ENCODE measurements around the gene RGS10.
A peak's percentile ranks its signal among the peaks of the same experiment; 100 is the strongest.

The RGS10 gene

DNA sequence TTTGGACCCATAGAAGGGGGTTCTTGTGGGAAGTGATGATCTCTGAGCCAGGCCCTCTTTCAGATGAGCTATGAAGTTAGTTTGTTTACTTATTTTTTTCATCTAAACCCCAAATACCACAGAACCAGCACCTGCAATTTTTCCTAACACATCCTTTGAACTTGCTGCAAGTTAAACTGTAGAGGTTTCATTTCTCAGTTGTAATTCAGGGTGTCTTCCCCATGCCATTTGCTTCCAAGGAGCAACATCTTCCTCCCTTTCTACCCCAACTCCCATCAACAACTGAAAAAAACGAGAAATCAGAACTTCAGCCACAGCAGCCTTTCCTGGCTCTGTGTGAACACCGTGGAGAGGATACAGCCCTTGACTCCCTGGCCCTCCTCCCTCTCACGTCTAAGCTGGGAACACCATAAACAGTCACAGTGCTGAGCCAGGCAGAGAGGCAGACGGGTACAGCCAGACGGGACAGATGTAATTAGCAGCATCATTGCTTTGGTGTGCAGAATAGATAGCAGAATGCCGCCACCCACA lies 63.6 kb downstream of the RGS10 start:
- ChIA-PET CTCF (interaction anchor here (0.7 to 7.2 kb wide), 5 partner anchors 10 to 280 kb away, joined by 3 to 57 read pairs (median 7); no protein-coding TSS in a partner anchor), POLR2A (no interaction called here)
- TF ChIP-seq, protein P1, sequence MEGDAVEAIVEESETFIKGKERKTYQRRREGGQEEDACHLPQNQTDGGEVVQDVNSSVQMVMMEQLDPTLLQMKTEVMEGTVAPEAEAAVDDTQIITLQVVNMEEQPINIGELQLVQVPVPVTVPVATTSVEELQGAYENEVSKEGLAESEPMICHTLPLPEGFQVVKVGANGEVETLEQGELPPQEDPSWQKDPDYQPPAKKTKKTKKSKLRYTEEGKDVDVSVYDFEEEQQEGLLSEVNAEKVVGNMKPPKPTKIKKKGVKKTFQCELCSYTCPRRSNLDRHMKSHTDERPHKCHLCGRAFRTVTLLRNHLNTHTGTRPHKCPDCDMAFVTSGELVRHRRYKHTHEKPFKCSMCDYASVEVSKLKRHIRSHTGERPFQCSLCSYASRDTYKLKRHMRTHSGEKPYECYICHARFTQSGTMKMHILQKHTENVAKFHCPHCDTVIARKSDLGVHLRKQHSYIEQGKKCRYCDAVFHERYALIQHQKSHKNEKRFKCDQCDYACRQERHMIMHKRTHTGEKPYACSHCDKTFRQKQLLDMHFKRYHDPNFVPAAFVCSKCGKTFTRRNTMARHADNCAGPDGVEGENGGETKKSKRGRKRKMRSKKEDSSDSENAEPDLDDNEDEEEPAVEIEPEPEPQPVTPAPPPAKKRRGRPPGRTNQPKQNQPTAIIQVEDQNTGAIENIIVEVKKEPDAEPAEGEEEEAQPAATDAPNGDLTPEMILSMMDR (IDR thresholded peaks at IDR 0.05; ENCODE audit: control extremely low read depth, extremely low read depth, low read depth, missing control alignments) = no peak
- DNase-seq (ENCODE audit: extremely low spot score) = no peak

DNA sequence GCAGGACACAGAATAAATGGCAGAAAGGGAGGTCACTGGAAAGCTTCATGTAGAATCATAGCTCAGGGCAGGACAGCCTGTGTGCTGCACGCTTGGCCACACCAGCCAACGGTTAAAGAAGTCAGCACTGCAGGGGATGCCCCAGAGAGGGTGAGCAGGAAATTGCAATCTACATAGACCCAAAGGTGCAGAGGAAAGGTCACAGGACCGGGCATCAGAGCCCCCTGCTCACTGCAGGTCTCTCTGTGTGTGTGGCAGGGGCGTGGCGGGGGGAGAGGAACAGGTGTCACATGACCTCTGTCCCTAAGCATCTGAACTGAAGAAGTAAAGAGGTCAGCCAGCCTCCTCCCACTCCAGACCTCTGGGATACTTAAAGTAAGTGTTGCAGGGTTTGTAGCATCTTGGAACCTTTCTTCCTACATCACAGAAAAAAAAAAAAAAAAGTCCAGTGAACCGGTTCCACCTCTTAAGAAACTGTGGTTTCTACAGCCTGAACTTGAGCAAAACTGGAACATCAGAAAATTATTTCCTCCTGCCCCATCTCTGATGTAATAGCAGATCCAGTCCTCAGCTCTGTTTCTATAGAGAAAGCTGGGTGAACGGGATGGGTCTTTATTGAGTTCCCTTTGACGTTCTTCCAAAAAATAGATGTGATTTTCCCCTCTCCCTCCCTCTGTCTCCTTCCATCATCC lies 64.3 kb downstream of the RGS10 start:
- ChIA-PET CTCF (interaction anchor here (0.7 to 7.2 kb wide), 5 partner anchors 10 to 279 kb away, joined by 3 to 57 read pairs (median 7); no protein-coding TSS in a partner anchor), POLR2A (interaction anchor here (0.7 kb wide), 1 partner anchor 40 kb away, joined by 3 read pairs; no protein-coding TSS in a partner anchor)
- DNase-seq (ENCODE audit: extremely low spot score) = peak; percentile 59
- TF ChIP-seq, protein P1 (IDR thresholded peaks at IDR 0.05; ENCODE audit: control extremely low read depth, extremely low read depth, low read depth, missing control alignments) = peak; percentile 3

DNA sequence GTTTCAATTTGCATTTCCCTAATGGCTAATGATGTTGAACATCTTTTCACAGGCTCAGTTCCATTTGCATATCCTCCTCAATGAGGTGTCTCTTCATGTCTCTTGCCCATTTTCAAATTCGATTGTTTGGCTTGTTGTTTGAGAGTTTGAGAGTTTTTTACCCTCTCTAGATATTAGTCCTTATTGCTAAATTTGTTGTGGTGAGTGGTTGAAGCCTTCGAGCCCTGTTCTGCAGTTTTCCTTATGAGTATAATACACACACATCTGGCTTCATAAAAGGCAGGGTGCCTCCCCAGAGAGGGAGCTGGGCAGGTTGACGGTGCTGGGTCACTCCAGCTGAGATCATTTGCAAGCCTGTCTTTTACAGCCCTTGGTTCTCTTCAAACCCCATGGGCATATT lies 65.1 kb downstream of the RGS10 start:
- TF ChIP-seq, protein P1 (IDR thresholded peaks at IDR 0.05; ENCODE audit: control extremely low read depth, extremely low read depth, low read depth, missing control alignments) = no peak
- DNase-seq (ENCODE audit: extremely low spot score) = no peak
- ChIA-PET POLR2A (interaction anchor here (0.7 kb wide), 1 partner anchor 41 kb away, joined by 3 read pairs; no protein-coding TSS in a partner anchor), CTCF (interaction anchor here (1.3 to 7.2 kb wide), 4 partner anchors 11 to 279 kb away, joined by 3 to 57 read pairs (median 8); no protein-coding TSS in a partner anchor)

DNA sequence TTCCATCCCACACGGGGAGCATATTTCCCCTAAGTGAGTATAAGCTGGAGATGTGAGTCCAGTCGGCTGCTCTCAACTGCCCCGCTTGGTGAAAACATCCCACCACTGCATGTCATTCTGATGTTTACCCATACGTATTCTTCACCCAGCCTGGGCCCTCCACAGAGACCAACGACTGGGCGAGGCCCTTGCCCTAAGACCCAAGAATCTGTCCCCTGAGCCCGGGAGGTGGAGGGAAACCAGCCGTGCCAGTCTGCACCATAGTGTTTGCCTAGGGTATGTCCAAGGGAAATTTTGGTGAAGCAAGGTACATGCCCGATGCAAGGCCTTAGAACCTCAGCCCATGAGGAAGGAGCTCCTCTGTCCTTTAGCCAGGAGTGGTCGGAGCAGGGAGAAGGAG lies 67.9 kb downstream of the RGS10 start:
- TF ChIP-seq, protein P1 (IDR thresholded peaks at IDR 0.05; ENCODE audit: control extremely low read depth, extremely low read depth, low read depth, missing control alignments) = no peak
- ChIA-PET POLR2A (no interaction called here), CTCF (no interaction called here)
- no peak for DNase-seq (ENCODE audit: extremely low spot score)

DNA sequence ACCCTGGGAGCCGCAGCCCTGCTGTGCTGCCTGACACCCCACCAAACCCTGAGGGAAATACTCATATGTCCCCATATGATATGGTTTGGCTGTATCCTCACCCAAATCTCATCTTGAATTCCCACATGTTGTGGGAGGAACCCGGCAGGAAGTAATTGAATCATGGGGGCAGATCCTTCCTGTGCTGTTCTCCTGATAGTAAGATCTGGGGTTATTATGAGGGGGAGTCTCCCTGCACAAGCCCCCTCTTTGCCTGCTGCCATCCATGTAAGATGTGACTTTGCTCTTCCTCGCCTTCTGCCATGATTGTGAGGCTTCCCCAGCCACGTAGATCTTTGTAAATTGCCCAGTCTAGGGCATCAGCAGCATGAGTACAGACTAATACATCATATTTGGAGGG lies 68.7 kb downstream of the RGS10 start:
- CTCF ChIA-PET = interaction anchor here (3.0 kb wide), 1 partner anchor 16 kb away, joined by 14 read pairs; no protein-coding TSS in a partner anchor
- POLR2A ChIA-PET = no interaction called here

DNA sequence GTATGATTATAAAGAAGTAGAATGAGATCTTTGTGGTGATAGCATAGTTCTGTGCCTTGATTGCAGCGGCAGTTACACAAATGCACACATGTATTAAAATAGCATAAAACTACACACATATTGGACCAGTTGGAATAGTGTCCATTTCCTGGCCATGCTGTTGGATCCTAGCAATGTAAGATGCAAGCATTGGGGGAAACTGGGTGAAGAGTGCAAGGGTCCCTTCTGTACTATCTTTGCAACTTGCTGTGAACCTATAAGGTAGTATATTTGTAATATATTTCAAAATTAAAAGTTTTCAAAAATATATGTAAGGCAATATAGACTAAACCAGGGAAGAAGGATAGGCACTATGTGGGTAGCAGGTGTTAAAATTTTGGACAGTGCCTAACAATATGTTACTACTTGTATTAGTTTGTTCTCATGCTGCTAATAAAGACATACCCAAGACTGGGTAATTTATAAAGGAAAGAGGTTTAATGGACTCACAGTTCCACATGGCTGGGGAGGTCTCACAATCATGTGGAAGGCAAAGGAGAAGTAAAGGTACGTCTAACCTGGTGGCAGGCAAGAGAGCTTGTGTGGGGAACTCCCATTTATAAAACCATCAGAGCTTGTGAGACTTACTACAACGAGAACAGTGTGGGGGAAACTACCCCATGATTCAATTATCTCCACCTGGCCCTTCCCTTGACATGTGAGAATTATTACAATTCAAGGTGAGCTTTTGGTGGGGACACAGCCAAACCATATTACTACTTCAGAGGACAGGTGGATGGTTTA lies 71.4 kb downstream of the RGS10 start:
- POLR2A ChIA-PET = no interaction called here
- no peak for DNase-seq (ENCODE audit: extremely low spot score)
- TF ChIP-seq, protein P1 (IDR thresholded peaks at IDR 0.05; ENCODE audit: control extremely low read depth, extremely low read depth, low read depth, missing control alignments) = no peak
- CTCF ChIA-PET = interaction anchor here (1.0 to 3.0 kb wide), 8 partner anchors 11 to 272 kb away, joined by 3 to 14 read pairs (median 4); partner anchors contain the start of gene GRK5

More for the DNA sequence above, 68.7 kb downstream of the RGS10 start:
- TF ChIP-seq, protein P1 (IDR thresholded peaks at IDR 0.05; ENCODE audit: control extremely low read depth, extremely low read depth, low read depth, missing control alignments) = no peak
- DNase-seq (ENCODE audit: extremely low spot score) = no peak
